ENCODE measurements around the gene RASGRF1.

DNA sequence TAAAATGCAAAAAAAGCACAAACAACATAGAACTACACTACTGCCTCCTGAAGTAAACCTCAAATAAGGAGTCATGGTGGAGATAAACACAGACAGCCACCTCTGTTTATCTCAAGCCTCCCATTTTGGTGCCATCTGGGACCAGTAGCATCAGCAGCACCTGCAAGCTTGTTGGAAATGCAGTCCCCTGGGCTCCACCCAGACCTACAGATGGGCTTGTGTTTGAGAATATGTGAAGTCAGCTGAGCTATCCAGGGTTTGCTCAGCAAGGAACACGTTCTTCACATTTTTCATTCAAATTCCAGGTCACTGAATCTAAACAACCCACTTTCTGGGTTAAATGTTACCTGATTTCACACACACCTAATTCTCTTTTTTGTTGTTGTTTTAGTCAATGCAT lies 45.5 kb downstream of the RASGRF1 start:
- TF ChIP-seq CAMTA2 (CRISPR knock-in tag; conservative IDR thresholded peaks at IDR 0.05) (no peak), BRD4 (IDR thresholded peaks at IDR 0.05) (no peak), CEBPB (tag; IDR thresholded peaks at IDR 0.05) (no peak), CTCF (IDR thresholded peaks at IDR 0.05 in 2 of 3, conservative IDR thresholded peaks at IDR 0.05 in 1 of 3; ENCODE audit: insufficient read depth in 2 of 3, low read depth in 1 of 3, low read length in 3 of 3) (no peak)
- TF ChIP-seq, protein P1, sequence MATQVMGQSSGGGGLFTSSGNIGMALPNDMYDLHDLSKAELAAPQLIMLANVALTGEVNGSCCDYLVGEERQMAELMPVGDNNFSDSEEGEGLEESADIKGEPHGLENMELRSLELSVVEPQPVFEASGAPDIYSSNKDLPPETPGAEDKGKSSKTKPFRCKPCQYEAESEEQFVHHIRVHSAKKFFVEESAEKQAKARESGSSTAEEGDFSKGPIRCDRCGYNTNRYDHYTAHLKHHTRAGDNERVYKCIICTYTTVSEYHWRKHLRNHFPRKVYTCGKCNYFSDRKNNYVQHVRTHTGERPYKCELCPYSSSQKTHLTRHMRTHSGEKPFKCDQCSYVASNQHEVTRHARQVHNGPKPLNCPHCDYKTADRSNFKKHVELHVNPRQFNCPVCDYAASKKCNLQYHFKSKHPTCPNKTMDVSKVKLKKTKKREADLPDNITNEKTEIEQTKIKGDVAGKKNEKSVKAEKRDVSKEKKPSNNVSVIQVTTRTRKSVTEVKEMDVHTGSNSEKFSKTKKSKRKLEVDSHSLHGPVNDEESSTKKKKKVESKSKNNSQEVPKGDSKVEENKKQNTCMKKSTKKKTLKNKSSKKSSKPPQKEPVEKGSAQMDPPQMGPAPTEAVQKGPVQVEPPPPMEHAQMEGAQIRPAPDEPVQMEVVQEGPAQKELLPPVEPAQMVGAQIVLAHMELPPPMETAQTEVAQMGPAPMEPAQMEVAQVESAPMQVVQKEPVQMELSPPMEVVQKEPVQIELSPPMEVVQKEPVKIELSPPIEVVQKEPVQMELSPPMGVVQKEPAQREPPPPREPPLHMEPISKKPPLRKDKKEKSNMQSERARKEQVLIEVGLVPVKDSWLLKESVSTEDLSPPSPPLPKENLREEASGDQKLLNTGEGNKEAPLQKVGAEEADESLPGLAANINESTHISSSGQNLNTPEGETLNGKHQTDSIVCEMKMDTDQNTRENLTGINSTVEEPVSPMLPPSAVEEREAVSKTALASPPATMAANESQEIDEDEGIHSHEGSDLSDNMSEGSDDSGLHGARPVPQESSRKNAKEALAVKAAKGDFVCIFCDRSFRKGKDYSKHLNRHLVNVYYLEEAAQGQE (IDR thresholded peaks at IDR 0.05; ENCODE audit: borderline replicate concordance): no peak
- TF ChIP-seq, protein P1 (CRISPR knock-in tag; IDR thresholded peaks at IDR 0.05; ENCODE audit: low read depth): no peak
